DND-41 (cell line): ENCODE results near the gene PTGFRN.

Source experiments
- ATAC-seq: fragments of 200-7000 bp; cut with Tn5 transposase; 3 replicates; pipeline ENCODE4 v1.9.1; 2021; ENCODE audit warnings: low read depth; ENCODE audit not compliant: insufficient read depth
- DNase-seq: peaks from one replicate; pipeline ENCODE4 v3.0.0-alpha.2; 2020
- H2AFZ ChIP-seq: 2 replicates; pipeline ENCODE4 v1.6.0; 2012; ENCODE audit warnings: low read depth, low read length
- H3K27ac ChIP-seq: 2 replicates; pipeline ENCODE4 v1.5.1; 2012; ENCODE audit warnings: low read length, inconsistent platforms
- H3K27me3 ChIP-seq: fragments of 200-600 bp; sonication (generic); 2 replicates; pipeline ENCODE4 v1.6.0; 2012; ENCODE audit warnings: low read length, mild to moderate bottlenecking, inconsistent platforms; ENCODE audit not compliant: insufficient read depth, poor library complexity
- H3K36me3 ChIP-seq: 2 replicates; pipeline ENCODE4 v1.5.1; 2012; ENCODE audit warnings: low read length, inconsistent platforms; ENCODE audit not compliant: insufficient read depth
- H3K4me1 ChIP-seq: 2 replicates; pipeline ENCODE4 v1.5.1; 2012; ENCODE audit warnings: mild to moderate bottlenecking, low read length; ENCODE audit not compliant: insufficient read depth
- H3K4me2 ChIP-seq: 2 replicates; pipeline ENCODE4 v1.6.0; 2012; ENCODE audit warnings: mild to moderate bottlenecking, moderate library complexity, low read length, inconsistent platforms; ENCODE audit not compliant: insufficient read depth
- H3K4me3 ChIP-seq, 2 experiments: fragments of 200-600 bp in 1 of 2; shearing (Covaris generic) in 1 of 2; 2 replicates each; pipeline ENCODE4 v1.5.1; 2012 to 2016; ENCODE audit warnings: inconsistent platforms in 2 of 2, low read length in 2 of 2, mild to moderate bottlenecking in 2 of 2, low read depth in 1 of 2, moderate library complexity in 1 of 2
- H3K79me2 ChIP-seq: 2 replicates; pipeline ENCODE4 v1.6.0; 2012; ENCODE audit warnings: low read length, inconsistent platforms; ENCODE audit not compliant: insufficient read depth
- H3K9ac ChIP-seq: 2 replicates; pipeline ENCODE4 v1.6.0; 2012; ENCODE audit warnings: low read depth, mild to moderate bottlenecking, inconsistent platforms, low read length, moderate library complexity
- H3K9me3 ChIP-seq: 2 replicates; pipeline ENCODE4 v1.5.1; 2012; ENCODE audit warnings: low read length, moderate library complexity, mild to moderate bottlenecking, inconsistent platforms; ENCODE audit not compliant: insufficient read depth, severe bottlenecking
- H4K20me1 ChIP-seq: 2 replicates; pipeline ENCODE4 v1.6.0; 2012; ENCODE audit warnings: low read length; ENCODE audit not compliant: insufficient read depth
- EZH2 ChIP-seq: IDR thresholded peaks from 3 replicates; pipeline ENCODE4 v1.6.1; 2012; ENCODE audit warnings: borderline replicate concordance, low read depth, mild to moderate bottlenecking, moderate library complexity, low read length, inconsistent platforms; ENCODE audit not compliant: severe bottlenecking
- TF ChIP-seq, protein P1 (sequence below): IDR thresholded peaks from 2 replicates; pipeline ENCODE4 v1.5.1; 2012; ENCODE audit warnings: borderline replicate concordance, low read length, moderate library complexity, mild to moderate bottlenecking; ENCODE audit not compliant: poor library complexity, severe bottlenecking; ENCODE audit errors: extremely low read depth

The PTGFRN gene

DNA sequence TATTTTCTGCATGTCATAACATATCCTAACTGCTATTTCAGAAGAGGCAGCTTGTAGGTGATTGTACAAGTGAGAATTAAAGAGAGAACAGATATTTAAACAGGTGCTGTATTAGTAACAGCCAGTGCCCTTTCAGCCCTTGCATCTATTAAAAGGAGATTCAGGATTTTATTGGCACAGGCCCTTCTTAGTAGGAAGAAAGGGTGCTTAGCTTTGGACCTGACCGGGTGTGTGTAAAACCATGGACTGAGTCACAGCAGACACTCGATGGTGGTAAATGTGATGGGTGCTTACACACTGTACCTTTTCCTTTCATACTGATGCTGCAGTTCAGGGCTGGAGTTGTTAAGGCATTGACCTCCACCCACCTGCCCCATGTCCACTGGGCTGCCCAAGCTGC lies 79.2 kb downstream of the PTGFRN start:
- Histone ChIP-seq H2AFZ (no peak overlapping the region), H3K27ac (no peak overlapping the region)
- no peak for DNase-seq

DNA sequence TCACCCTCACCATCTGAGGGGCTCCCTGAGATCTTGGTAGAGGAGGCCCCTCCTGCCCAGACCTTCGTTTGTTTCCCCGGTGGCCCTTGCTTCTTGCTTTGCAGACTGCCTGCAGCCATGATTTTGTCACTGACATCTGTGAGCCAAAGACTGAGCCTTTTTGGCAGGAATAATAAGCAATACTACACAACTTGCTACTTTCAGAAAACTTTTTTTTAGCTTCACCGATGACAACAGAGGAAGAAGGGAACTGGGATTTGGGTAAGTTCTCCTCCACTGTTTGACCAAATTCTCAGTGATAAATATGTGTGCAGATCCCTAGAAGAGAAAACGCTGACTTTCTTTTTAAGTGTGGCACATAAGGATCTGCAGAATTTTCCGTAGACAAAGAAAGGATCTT lies 80.1 kb downstream of the PTGFRN start:
- H3K27me3 ChIP-seq: no peaks in the 10 kb centered on the region
- H3K4me2 ChIP-seq: no peak overlapping the region
- no peaks in the 10 kb centered on the region for H4K20me1 ChIP-seq
- no peak overlapping the region for H3K27ac ChIP-seq
- TF ChIP-seq EZH2: no peak
- TF ChIP-seq, protein P1, sequence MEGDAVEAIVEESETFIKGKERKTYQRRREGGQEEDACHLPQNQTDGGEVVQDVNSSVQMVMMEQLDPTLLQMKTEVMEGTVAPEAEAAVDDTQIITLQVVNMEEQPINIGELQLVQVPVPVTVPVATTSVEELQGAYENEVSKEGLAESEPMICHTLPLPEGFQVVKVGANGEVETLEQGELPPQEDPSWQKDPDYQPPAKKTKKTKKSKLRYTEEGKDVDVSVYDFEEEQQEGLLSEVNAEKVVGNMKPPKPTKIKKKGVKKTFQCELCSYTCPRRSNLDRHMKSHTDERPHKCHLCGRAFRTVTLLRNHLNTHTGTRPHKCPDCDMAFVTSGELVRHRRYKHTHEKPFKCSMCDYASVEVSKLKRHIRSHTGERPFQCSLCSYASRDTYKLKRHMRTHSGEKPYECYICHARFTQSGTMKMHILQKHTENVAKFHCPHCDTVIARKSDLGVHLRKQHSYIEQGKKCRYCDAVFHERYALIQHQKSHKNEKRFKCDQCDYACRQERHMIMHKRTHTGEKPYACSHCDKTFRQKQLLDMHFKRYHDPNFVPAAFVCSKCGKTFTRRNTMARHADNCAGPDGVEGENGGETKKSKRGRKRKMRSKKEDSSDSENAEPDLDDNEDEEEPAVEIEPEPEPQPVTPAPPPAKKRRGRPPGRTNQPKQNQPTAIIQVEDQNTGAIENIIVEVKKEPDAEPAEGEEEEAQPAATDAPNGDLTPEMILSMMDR: no peak
- no peak overlapping the region for H3K4me3 ChIP-seq
- ATAC-seq: no peak
- DNase-seq: no peak
- H3K4me1 ChIP-seq: peaks cover 21% of the 10 kb centered on the region
- H3K9me3 ChIP-seq: no peaks in the 10 kb centered on the region
- no peak overlapping the region for H2AFZ ChIP-seq
- no peaks in the 10 kb centered on the region for H3K36me3 ChIP-seq
- H3K9ac ChIP-seq: no peak overlapping the region
- no peaks in the 10 kb centered on the region for H3K79me2 ChIP-seq

More for the DNA sequence above, 79.2 kb downstream of the PTGFRN start:
- no peaks in the 10 kb centered on the region for H3K36me3 ChIP-seq
- H3K4me1 ChIP-seq: peaks cover 21% of the 10 kb centered on the region
- H3K27me3 ChIP-seq: no peaks in the 10 kb centered on the region
- H3K4me2 ChIP-seq: no peak overlapping the region
- H3K9me3 ChIP-seq: no peaks in the 10 kb centered on the region
- TF ChIP-seq, protein P1: no peak
- no peak for TF ChIP-seq EZH2
- no peak overlapping the region for H3K4me3 ChIP-seq
- no peaks in the 10 kb centered on the region for H4K20me1 ChIP-seq
- no peaks in the 10 kb centered on the region for H3K79me2 ChIP-seq
- no peak overlapping the region for H3K9ac ChIP-seq
- no peak for ATAC-seq

DNA sequence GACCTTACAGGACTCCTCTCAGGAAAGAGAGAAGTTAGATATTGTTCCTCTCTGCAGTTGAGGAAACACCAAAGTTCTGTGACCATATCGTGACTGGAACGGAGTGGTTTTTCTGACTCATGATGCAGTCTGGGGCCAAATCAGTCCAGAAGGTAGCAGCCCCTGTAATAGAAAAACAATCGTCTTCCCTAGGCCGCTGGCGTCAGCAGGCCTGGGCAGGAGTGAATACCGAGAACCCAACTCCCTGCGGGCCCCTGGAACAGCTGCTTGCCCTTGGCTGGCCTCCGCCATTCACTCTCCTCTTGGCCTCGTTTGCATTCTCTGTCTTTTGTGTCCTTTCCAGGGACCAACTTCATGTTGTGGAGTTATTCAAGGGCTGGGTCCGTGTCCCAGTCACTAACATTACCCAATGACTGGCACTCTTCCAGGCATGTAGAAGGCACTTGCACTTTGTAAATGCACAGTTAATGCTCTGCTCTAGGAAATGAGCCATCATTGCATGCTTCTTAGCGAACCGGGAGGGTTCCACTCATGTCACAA lies 81.0 kb downstream of the PTGFRN start:
- no peak overlapping the region for H2AFZ ChIP-seq

More for the DNA sequence above, 81.0 kb downstream of the PTGFRN start:
- Histone ChIP-seq H3K27me3 (no peaks in the 10 kb centered on the region), H3K4me1 (peaks cover 21% of the 10 kb centered on the region), H4K20me1 (no peaks in the 10 kb centered on the region), H3K27ac (no peak overlapping the region), H3K36me3 (no peaks in the 10 kb centered on the region), H3K4me3 (no peak overlapping the region), H3K4me2 (no peak overlapping the region), H3K9ac (no peak overlapping the region), H3K9me3 (no peaks in the 10 kb centered on the region), H3K79me2 (no peaks in the 10 kb centered on the region)
- no peak for ATAC-seq
- TF ChIP-seq EZH2: no peak
- TF ChIP-seq, protein P1: no peak
- DNase-seq: no peak
